DOHH2 (cell line): ENCODE results near the gene ELOB.

ENCODE experiments used
- EZH2phosphoT487 ChIP-seq: fragments of 200-600 bp; sonication (generic); IDR thresholded peaks from 2 replicates; pipeline ENCODE4 v1.6.1; 2017; ENCODE audit warnings: borderline replicate concordance, mild to moderate bottlenecking, antibody characterized with exemption, low read length, moderate library complexity, mixed read lengths
- TF ChIP-seq, protein P1 (sequence below): fragments of 200-600 bp; sonication (generic); IDR thresholded peaks from one replicate; pipeline ENCODE4 v1.5.1; 2014; ENCODE audit warnings: antibody characterized with exemption, mild to moderate bottlenecking, low read depth, low read length; ENCODE audit not compliant: poor library complexity, severe bottlenecking

DNA sequence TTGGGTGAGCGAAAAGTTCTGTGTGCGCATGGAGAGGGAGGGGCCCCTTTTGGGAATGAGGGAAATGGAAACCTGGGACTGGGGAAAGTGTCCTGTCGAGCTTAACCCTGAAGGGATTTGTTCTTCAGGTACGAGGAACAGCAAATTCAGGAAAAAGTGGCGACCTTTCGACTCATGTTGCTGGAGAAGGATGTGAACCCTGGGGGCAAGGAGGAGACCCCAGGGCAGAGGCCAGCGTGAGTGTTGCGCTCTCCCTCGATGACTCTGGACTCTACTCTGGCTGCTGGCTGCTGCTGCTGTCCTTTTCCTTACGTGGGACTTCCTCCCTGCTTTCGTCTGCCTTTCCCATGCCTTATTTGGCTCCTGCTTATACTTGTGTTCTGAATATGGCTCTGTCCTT is 19.7 kb downstream of the ELOB start:
- TF ChIP-seq, protein P1, sequence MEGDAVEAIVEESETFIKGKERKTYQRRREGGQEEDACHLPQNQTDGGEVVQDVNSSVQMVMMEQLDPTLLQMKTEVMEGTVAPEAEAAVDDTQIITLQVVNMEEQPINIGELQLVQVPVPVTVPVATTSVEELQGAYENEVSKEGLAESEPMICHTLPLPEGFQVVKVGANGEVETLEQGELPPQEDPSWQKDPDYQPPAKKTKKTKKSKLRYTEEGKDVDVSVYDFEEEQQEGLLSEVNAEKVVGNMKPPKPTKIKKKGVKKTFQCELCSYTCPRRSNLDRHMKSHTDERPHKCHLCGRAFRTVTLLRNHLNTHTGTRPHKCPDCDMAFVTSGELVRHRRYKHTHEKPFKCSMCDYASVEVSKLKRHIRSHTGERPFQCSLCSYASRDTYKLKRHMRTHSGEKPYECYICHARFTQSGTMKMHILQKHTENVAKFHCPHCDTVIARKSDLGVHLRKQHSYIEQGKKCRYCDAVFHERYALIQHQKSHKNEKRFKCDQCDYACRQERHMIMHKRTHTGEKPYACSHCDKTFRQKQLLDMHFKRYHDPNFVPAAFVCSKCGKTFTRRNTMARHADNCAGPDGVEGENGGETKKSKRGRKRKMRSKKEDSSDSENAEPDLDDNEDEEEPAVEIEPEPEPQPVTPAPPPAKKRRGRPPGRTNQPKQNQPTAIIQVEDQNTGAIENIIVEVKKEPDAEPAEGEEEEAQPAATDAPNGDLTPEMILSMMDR = no peak
- no peak for TF ChIP-seq EZH2phosphoT487
